GM21515 (cell line): ENCODE measurements around the gene TOMM40L.
A peak's percentile ranks its signal among the peaks of the same experiment; 100 is the strongest.

Experiments
- ATAC-seq: cut with Tn5 transposase; IDR thresholded peaks from one replicate; pipeline ENCODE4 v1.9.1; 2021; ENCODE audit not compliant: unreplicated experiment

Gene TOMM40L

DNA sequence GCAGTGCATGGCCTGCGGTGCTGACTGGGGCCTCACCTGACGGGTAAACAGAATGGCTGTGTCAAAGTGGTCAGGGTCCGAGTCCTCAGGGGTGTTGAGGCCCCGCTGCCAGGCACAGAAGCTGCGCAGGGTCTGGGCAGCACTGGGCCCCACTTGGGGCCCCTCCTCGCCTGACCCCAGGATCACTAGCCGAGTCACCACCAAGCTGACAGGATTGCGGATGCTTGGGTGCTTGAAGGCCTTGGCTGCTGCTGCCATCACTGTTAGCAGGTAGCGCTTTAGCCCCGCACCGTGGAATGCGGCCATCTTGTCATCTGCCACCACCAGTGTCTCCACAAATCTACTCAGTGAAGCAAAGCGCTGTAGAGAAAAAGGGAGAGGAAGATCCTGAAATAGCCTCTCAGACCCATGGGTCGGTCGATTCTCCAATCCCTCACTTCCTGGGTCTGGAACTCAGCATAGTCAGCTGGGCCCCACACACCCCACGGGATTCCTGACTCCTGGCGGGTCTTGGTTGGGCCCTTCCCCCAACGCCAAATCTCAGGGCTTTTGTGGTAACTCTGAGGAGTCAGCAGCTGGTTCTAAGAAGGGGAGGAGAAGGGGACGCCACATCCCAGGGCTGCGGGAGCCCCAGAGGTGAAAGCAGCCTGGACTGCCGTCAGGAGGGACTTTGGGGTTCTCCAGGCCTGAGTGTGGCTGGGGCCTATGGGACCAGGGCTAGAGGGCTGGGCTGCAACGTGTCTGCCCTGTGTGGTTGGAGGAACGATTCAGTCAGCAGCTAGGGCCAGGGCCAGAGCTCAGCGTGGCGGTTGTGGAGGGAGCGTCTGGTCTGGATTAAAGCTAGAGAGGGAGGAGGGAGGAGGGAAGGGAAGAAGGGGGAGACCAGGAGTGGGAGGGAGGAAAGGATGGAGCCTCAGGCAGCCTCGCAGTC is 29.1 kb upstream of the TOMM40L start:
- no peak for ATAC-seq

GRCh38 chr1:161197560-161198193 is 28.2 kb upstream of the TOMM40L start:
- no peak for ATAC-seq

DNA sequence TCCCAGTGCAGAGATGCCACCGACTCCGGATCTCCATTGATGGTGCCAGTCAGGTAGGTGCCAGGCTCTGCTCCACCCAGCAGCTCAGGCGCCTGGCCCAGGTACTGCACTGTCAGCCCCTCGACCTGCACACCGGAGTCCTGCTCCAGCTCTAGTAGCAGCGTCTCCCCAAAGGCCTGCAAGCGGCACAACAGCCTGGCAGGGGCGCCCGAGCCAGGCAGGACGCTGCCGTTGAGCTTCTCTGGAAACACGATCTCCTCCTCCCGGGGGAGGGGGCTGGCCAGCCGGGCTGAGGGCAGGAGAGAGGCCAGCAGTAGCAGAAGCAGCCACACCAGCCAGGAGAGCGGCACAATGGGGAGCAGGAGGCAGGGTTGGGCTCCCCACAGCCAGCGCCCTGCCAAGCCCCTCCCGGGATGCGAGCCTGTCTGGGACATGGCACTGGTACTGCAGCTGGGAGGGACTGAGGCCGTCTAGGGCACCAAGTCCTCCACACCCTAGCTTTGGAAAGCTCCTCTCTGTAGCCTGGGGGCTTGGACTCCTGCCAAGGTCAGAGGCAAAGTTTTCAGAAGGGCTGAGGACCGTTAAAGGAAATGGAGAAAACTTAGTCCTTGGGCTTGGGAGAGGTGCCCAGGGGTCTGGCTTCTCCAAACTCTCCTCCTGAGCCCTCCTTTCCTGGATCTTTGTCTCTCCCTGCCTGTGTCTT is 27.5 kb upstream of the TOMM40L start:
- ATAC-seq = no peak

- no peak for ATAC-seq
Measured at GRCh38 chr1:161198897-161199431, 26.9 kb upstream of the TOMM40L start, which contains the start of gene ADAMTS4. Gene ADAMTS4, minus strand, starts transcription at chr1:161199054. Its CDS starts 427 bp downstream, at chr1:161198627.

DNA sequence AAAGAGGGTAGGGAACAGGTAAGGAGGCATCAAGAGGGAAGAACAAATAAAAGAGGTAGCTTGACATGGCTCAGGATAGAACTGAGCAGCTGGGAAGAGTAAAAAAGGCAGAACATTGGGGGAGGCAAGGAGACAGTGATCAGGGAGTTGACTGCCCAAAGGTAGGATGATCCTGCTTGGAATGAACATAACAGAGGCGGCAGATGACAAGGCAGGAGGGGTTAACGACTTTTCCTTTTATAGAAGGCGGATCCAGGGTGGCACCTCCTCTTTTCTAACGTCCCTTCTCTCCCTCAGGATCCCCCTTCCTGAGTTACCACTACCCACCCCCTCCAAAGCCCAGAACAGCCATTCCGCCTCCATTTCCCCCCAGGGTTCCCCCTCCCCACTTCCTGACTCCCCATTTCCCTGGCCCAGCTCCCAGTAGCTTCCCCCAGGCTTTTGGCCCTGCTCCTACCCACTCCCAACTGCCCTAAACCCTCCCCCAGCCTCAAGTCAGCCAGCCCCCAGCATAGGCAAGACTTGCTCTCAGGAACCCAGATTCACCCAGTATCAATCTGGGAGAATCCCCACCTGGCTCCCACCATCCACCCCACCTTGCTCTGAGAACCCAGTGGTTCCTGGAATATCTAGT is 26.2 kb upstream of the TOMM40L start:
- no peak for ATAC-seq

- no peak for ATAC-seq
Measured at GRCh38 chr1:161200421-161200991, 25.4 kb upstream of the TOMM40L start.

GRCh38 chr1:161200992-161201835 is 24.6 kb upstream of the TOMM40L start:
- no peak for ATAC-seq

DNA sequence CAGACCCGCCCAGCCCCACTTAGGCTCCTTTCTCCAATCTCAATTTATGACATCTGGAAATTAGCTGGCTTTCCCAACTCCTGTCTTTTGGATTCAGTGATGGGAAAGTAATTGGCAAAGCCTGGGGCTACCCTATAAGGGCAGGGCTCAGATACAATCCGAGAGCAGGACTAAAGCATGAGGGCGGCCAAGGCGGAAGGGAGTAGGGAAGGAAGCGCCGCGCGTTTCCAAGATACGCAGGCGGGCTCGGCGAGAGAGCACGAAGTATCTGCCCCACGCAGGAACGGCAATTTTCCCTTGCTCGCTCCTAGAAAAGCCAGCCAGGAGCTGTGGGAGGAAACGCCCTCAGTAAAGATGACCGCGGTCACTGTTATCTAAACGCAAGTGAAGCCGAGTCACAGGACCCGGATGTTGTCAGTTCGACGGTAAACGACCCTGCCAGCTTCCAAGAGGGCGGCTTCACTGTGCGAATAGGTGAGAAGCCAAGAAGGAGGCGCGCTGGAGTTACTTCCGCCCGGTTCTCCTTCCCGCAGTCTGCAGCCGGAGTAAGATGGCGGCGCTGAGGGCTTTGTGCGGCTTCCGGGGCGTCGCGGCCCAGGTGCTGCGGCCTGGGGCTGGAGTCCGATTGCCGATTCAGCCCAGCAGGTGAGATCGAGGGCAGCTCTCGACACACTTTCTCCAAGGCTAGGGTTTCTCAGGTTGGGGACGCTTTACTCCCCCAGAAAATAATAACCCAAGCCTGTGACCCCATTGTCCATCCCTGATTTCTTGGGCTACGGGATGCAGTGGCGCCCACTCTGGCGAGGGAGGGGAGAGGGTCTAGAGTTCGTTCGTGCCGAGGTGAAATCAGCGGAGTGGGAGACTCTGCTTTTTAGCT is 23.8 kb upstream of the TOMM40L start, which contains the start of gene NDUFS2:
Gene NDUFS2 (plus strand): TSS at position 532 of the 877 bp plus-strand sequence. CDS start 19 bp downstream, at position 551.
- ATAC-seq = peak; percentile 95

DNA sequence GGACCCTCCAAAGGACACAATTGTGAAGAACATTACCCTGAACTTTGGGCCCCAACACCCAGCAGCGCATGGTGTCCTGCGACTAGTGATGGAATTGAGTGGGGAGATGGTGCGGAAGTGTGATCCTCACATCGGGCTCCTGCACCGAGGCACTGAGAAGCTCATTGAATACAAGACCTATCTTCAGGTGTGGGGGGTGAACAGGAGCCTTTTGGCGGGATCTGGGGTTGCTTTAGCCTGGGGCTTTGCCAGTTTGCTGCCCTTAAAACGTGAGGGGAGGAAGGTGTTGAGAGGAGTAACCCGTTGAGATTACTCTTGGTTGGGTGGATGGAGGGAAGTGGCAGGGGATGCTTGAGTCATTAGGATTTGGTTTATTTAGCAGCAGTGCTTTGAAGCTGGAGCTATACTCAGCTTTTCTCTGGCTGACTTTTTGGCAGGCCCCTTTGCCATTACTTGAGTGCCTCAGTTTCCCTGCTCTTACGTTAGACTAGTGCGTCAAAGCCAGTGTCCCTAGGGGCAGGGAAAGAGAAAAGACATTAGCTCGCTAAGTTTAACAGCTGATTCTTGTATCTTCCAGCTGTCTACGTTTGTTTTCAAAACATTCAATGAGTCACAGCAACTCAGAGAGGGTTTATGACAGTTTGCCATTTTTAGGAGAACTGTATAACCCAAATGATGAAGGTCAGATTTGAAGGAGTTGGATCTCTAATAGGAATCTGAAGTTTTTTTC is 19.3 kb upstream of the TOMM40L start:
- no peak for ATAC-seq

DNA sequence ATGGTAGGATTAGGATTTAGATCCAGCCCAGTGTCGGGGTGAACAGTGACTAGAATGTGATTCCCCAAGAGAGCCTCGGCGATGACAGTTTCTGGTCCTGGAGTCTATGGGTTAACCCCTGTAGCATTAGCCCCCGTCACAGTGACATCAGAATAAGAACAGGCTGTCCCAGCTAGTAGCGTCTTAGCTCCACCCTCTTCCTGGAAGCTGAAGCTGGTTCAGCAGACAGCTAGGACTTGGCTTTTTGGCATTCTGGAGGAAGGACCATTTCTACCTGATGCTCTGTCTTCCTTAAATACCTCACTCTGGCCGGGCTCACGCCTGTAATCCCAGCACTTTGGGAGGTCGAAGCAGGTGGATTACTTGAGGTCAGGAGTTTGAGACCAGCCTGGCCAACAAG is 18.7 kb upstream of the TOMM40L start:
- no peak for ATAC-seq

DNA sequence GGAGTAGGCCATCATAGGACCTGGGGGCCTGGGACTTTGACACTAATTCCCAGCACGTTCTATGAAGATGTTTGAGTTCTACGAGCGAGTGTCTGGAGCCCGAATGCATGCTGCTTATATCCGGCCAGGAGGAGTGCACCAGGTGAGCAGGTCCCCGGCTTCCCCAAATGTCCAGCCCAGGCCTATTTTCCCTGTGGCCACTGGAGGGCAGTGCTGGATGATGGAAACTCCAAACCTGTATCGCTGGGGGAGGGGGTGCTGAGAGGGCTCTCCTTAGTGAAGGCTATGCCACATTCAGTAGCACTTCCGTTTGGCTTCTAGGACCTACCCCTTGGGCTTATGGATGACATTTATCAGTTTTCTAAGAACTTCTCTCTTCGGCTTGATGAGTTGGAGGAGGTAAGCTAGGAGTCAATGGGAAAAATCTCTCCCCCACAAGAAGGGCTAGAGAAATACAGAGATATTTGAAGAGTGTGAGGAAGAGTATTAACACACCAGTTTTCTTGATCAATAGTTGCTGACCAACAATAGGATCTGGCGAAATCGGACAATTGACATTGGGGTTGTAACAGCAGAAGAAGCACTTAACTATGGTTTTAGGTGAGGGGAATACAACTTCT is 16.0 kb upstream of the TOMM40L start:
- no peak for ATAC-seq

DNA sequence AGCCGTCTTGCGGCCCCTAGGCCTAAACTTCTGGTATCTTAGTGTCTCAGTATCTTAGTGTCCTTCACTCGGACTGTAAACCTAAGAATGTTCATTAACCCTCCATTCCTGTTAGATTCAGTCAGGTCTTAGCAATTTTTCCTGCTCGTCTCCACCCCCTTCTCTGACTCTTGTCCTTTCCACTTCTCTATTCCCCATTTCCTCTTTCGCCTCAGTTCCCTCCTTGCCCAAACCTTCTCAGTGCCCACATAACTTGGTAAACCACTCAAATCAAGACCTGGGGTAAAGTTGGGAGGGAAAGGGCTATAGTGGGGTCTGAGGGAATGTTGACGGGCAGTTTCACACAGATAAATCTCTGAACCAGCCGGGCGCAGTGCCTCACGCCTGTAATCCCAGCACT is 11.5 kb upstream of the TOMM40L start:
- ATAC-seq = no peak

- no peak for ATAC-seq
Measured at GRCh38 chr1:161215076-161215475, 10.8 kb upstream of the TOMM40L start, which contains the start of gene FCER1G. Gene FCER1G, plus strand, starts transcription at chr1:161215295. Its CDS starts 27 bp downstream, at chr1:161215322.

DNA sequence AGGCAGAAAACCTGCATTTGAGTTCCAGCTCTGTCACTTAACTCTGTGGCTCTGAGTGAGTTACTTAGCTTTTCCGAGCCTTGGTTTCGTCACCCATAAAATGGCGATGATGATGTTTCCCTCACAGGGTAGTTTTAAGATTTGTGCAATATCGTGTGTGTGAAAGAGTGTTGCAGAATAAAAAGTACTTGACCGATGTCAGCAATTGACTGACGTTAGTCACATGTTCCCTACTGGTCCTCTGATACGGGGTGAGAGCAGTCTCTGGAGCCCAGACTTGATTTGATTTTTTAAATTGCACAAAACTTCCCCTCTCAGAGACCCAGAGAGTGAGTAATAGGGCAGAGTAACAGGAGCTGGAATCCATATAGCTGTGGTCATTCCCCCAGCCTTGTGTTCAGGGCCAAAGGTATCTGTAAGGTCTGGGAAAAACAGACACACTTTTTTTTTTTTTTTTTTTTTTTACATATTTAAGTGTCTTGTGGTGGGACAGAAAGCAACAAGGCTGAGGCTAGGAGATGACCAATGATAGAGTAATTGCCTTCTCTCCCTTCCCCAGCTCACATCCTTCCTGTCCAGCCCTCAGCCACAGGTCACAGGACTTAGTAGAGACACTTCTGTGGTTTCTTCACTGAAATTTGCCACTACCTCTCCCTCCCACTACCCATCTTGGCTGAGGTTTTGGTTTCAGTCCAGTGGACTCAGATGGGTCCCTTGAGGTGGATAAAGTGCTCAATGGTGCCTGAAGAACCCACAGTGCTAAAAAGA is 8.7 kb upstream of the TOMM40L start:
- peak; percentile 69 for ATAC-seq

GRCh38 chr1:161217831-161218230 is 8.0 kb upstream of the TOMM40L start:
- no peak for ATAC-seq

- no peak for ATAC-seq
Measured at GRCh38 chr1:161218301-161219077, 7.4 kb upstream of the TOMM40L start.
